GM12878 (cell line): ENCODE results near the gene ATG4B. TPM values are rescaled to one million over a fixed set of nuclear protein-coding genes. Genes with fewer than 3 reads are reported as not detected.

Experiments
- ATAC-seq: fragments of 200-7000 bp; cut with Tn5 transposase; 3 replicates; pipeline ENCODE4 v1.9.1; 2020; ENCODE audit warnings: mild to moderate bottlenecking, moderate library complexity
- BruUV-seq: library from RNA; stranded (reverse); fragments of 400-500 nt; replicated peaks from 2 replicates; lab custom pipeline; 2021; lab: Mats Ljungman, UMichigan
- CTCF ChIA-PET: fragments of 300-600 bp; sonication (Branson Sonifier 250); formaldehyde crosslinking; extraction: SDS; loops from one replicate; lab custom pipeline; 2021; ENCODE audit warnings: inconsistent platforms; lab: Yijun Ruan, JAX
- POLR2A ChIA-PET: fragments of 350-600 bp; formaldehyde crosslinking; extraction: SDS; loops from one replicate; lab custom pipeline; 2021; ENCODE audit warnings: inconsistent platforms; lab: Charles Lee
- RAD21 ChIA-PET: fragments of 300-600 bp; sonication (Branson Sonifier 250); formaldehyde crosslinking; loops from one replicate; lab custom pipeline; 2023; ENCODE audit warnings: antibody characterized with exemption; ENCODE audit not compliant: unreplicated experiment; lab: Charles Lee
- SMC1A ChIA-PET: fragments of 300-600 bp; sonication (Branson Sonifier 250); formaldehyde crosslinking; loops from one replicate; lab custom pipeline; 2023; ENCODE audit not compliant: unreplicated experiment, uncharacterized antibody; lab: Charles Lee
- DNase-seq: peaks from one replicate; pipeline ENCODE4 v3.0.0-alpha.2; 2011; ENCODE audit warnings: low read depth, low spot score
- FAIRE-seq: peaks from 3 replicates; lab custom pipeline; 2011; peaks lifted over from hg19 to GRCh38; lab: Jason Lieb, UNC
- H2AFZ ChIP-seq: 2 replicates; pipeline ENCODE4 v1.6.0; 2011; ENCODE audit warnings: low read depth, low read length, control low read depth; ENCODE audit not compliant: control insufficient read depth
- H3K27ac ChIP-seq: 2 replicates; pipeline ENCODE4 v1.5.1; 2011; ENCODE audit warnings: control low read depth; ENCODE audit not compliant: control insufficient read depth, insufficient read depth
- H3K27me3 ChIP-seq, 2 experiments: replicated peaks in 1 of 2; 2 replicates each; pipeline versions ENCODE4 v1.6.0 to v1.6.1; 2011; ENCODE audit warnings: low read length in 1 of 2; ENCODE audit not compliant: control insufficient read depth in 2 of 2, insufficient read depth in 2 of 2
- H3K36me3 ChIP-seq, 2 experiments: 2 replicates each; pipeline ENCODE4 v1.5.1; 2011; ENCODE audit warnings: low read length in 1 of 2; ENCODE audit not compliant: control insufficient read depth in 2 of 2, insufficient read depth in 2 of 2
- H3K4me1 ChIP-seq: 2 replicates; pipeline ENCODE4 v1.6.1; 2011; ENCODE audit warnings: mild to moderate bottlenecking, low read length, moderate library complexity, mixed read lengths; ENCODE audit not compliant: control insufficient read depth, insufficient read depth
- H3K4me2 ChIP-seq: 2 replicates; pipeline ENCODE4 v1.6.0; 2011; ENCODE audit warnings: control low read depth; ENCODE audit not compliant: control insufficient read depth, insufficient read depth
- H3K4me3 ChIP-seq: fragments of 200-600 bp; sonication (generic); 2 replicates; pipeline ENCODE4 v1.5.1; 2016
- H3K79me2 ChIP-seq: 2 replicates; pipeline ENCODE4 v1.6.0; 2011; ENCODE audit warnings: low read length; ENCODE audit not compliant: control insufficient read depth, insufficient read depth
- H3K9ac ChIP-seq: 2 replicates; pipeline ENCODE4 v1.8.0; 2011; ENCODE audit warnings: low read length, control low read depth, mixed read lengths; ENCODE audit not compliant: control insufficient read depth, insufficient read depth
- H3K9me3 ChIP-seq: replicated peaks from 3 replicates; pipeline ENCODE4 v1.5.1; 2011; ENCODE audit warnings: mild to moderate bottlenecking, low read length; ENCODE audit not compliant: control insufficient read depth, insufficient read depth
- H4K20me1 ChIP-seq: 2 replicates; pipeline ENCODE4 v1.6.0; 2011; ENCODE audit not compliant: control insufficient read depth, insufficient read depth
- ATF2 ChIP-seq: IDR thresholded peaks from 2 replicates; pipeline ENCODE4 v1.6.1; 2012; ENCODE audit warnings: low read length, inconsistent platforms
- BHLHE40 ChIP-seq, 2 experiments: fragments of 450-650 bp in 1 of 2; IDR thresholded peaks; 2 replicates each; pipeline ENCODE4 v1.6.1; 2011 to 2017; ENCODE audit warnings: low read depth in 2 of 2, borderline replicate concordance in 1 of 2, improper control_type of control experiment in 1 of 2, low read length in 1 of 2, mild to moderate bottlenecking in 1 of 2
- BRCA1 ChIP-seq: IDR thresholded peaks from 2 replicates; pipeline ENCODE4 v1.6.1; 2011; ENCODE audit warnings: low read depth, low read length, improper control_type of control experiment
- CHD1 ChIP-seq: IDR thresholded peaks from 2 replicates; pipeline ENCODE4 v1.6.1; 2012; ENCODE audit warnings: low read depth, low read length, improper control_type of control experiment
- JUNB ChIP-seq: IDR thresholded peaks from 2 replicates; pipeline ENCODE4 v1.6.1; 2016; ENCODE audit warnings: antibody characterized with exemption, mild to moderate bottlenecking
- JUND ChIP-seq: IDR thresholded peaks from 2 replicates; pipeline ENCODE4 v1.6.1; 2012; ENCODE audit warnings: low read depth, mild to moderate bottlenecking, low read length, improper control_type of control experiment, moderate library complexity
- KAT2A ChIP-seq: conservative IDR thresholded peaks from 2 replicates; pipeline ENCODE4 v1.6.1; 2011; ENCODE audit warnings: low read depth, low read length; ENCODE audit not compliant: control insufficient read depth
- RAD21 ChIP-seq: IDR thresholded peaks from 2 replicates; pipeline ENCODE4 v1.6.1; 2011; ENCODE audit warnings: mild to moderate bottlenecking, low read depth, low read length, moderate library complexity; ENCODE audit not compliant: insufficient read depth
- RB1 ChIP-seq: fragments of 450-650 bp; formaldehyde crosslinking; IDR thresholded peaks from 2 replicates; pipeline ENCODE4 v1.6.1; 2017; ENCODE audit warnings: mild to moderate bottlenecking, borderline replicate concordance
- SRF ChIP-seq, 2 experiments: IDR thresholded peaks; 2 replicates each; pipeline ENCODE4 v1.6.1; 2011; ENCODE audit warnings: low read depth in 2 of 2, low read length in 2 of 2, mild to moderate bottlenecking in 1 of 2, moderate library complexity in 1 of 2
- TBL1XR1 ChIP-seq: IDR thresholded peaks from 2 replicates; pipeline ENCODE4 v1.6.1; 2012; ENCODE audit warnings: low read depth, low read length, improper control_type of control experiment
- ZNF384 ChIP-seq: IDR thresholded peaks from 2 replicates; pipeline ENCODE4 v1.6.1; 2012; ENCODE audit warnings: low read depth, mild to moderate bottlenecking, low read length, improper control_type of control experiment, borderline replicate concordance
- ZZZ3 ChIP-seq: IDR thresholded peaks from 2 replicates; pipeline ENCODE4 v1.6.1; 2011; ENCODE audit warnings: low read depth; ENCODE audit not compliant: control insufficient read depth, insufficient read length
- WGBS: methylation state at CpG from one replicate; pipeline ENCODE4 v1.1.6; 2016; ENCODE audit warnings: low lambda C conversion rate; ENCODE audit not compliant: insufficient replicate concordance, insufficient coverage; ENCODE audit errors: missing lambda C conversion rate; 5-methylcytosine and 5-hydroxymethylcytosine counted together
- in situ Hi-C: fragments of 300-500 bp; cut with MboI; formaldehyde crosslinking; loops from 9 replicates; pipeline ENCODE4 v1.14.3; 2018; ENCODE audit warnings: mixed read lengths
- intact Hi-C: fragments of 100-400 bp; cut with micrococcal nuclease; formaldehyde crosslinking; loops from one replicate; pipeline ENCODE4 v1.14.2; 2022; ENCODE audit not compliant: unreplicated experiment
- polyA plus RNA-seq, 11 experiments: library from polyadenylated mRNA; depleted of rRNA in 4 of 11; unstranded in 6 of 11; stranded (reverse) in 5 of 11; fragments of >200 nt; fragmentation: Nextera tagmentation in 4 of 11; fragmentation: Illumina TruSeq in 1 of 11; extraction: Ambion mirVana in 4 of 11; extraction: Trizol in 1 of 11; gene quantifications; 1 replicate in 1 of 11; 2 replicates in 10 of 11; pipeline versions ENCODE4 v1.2.1 to v1.2.3, GENCODE V29; 2011 to 2016; ENCODE audit warnings: inconsistent platforms in 2 of 11, missing spikeins in 2 of 11, low read depth in 1 of 11
- total RNA-seq, 4 experiments: library from RNA; depleted of rRNA in 3 of 4; stranded (reverse); fragments of >200 nt in 3 of 4; fragmentation: Illumina TruSeq in 1 of 4; extraction: Trizol in 1 of 4; gene quantifications; 2 replicates each; pipeline versions ENCODE4 v1.2.1 to v1.2.3, GENCODE V29; 2013 to 2021
- TF ChIP-seq, protein P1 (sequence below): fragments of 450-650 bp; IDR thresholded peaks from 2 replicates; pipeline ENCODE4 v1.6.1; 2016; ENCODE audit warnings: mild to moderate bottlenecking
- TF ChIP-seq, protein P2 (sequence below): fragments of 450-650 bp; IDR thresholded peaks from 2 replicates; pipeline ENCODE4 v1.6.1; 2016; ENCODE audit warnings: mild to moderate bottlenecking

ATG4B gene
- total and polyA plus RNA-seq, 10 of the 15 experiments (the other 5 are each of a cell fraction or from before 2014, with no cell fraction given), result 5.8 to 84.1 (median 64.9) TPM

GRCh38 chr2:241719093-241719492 is 81.6 kb downstream of the ATG4B start (continued):
- TF ChIP-seq ZNF384 (no peak), TBL1XR1 (no peak), CHD1 (no peak), SRF (IDR thresholded peaks at IDR 0.05; ENCODE audit: low read depth in 2 of 2, low read length in 2 of 2) (no peak), JUNB (no peak)
- TF ChIP-seq, protein P1, sequence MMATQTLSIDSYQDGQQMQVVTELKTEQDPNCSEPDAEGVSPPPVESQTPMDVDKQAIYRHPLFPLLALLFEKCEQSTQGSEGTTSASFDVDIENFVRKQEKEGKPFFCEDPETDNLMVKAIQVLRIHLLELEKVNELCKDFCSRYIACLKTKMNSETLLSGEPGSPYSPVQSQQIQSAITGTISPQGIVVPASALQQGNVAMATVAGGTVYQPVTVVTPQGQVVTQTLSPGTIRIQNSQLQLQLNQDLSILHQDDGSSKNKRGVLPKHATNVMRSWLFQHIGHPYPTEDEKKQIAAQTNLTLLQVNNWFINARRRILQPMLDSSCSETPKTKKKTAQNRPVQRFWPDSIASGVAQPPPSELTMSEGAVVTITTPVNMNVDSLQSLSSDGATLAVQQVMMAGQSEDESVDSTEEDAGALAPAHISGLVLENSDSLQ, result no peak

DNA sequence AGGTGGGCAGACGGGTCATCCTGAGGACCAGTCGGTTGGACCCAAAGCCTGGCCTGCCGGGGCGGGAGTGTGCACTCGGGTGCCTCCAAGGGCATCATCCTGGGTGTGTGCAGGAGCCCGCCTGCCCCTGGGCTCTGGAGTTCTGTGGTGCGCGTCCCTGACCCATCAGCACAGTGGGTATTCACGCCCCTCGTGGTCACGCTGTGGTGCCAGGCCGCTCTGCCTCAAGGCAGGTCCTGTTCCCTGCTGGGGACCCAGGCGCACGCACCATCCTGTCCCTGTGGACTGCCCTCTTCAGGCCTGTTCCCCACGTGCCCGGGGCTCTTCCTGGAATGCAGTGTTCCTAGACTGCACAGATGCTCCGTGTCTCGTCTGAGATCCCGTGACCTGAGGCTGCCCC is 82.6 kb downstream of the ATG4B start:
- 93% methylated on average over 19 of the region's 19 CpGs for WGBS
- in situ Hi-C loops (no loop called here), intact Hi-C loops (no loop called here)
- no peaks in the 10 kb centered on the region for H3K4me1 ChIP-seq
- H2AFZ ChIP-seq, result no peak overlapping the region
- no peak overlapping the region for H3K9ac ChIP-seq
- BruUV-seq, result no TSS peak
- no peak for TF ChIP-seq KAT2A
- no peak for TF ChIP-seq BRCA1
- TF ChIP-seq ATF2, result no peak
- no peak for TF ChIP-seq BHLHE40 (IDR thresholded peaks at IDR 0.05; ENCODE audit: borderline replicate concordance in 1 of 2, low read depth in 2 of 2, low read length in 1 of 2)
- TF ChIP-seq JUND, result no peak
- TF ChIP-seq, protein P1, result no peak
- TF ChIP-seq RAD21, result no peak
- no peak for TF ChIP-seq ZZZ3
- TF ChIP-seq RB1, result no peak
- TF ChIP-seq, protein P2, sequence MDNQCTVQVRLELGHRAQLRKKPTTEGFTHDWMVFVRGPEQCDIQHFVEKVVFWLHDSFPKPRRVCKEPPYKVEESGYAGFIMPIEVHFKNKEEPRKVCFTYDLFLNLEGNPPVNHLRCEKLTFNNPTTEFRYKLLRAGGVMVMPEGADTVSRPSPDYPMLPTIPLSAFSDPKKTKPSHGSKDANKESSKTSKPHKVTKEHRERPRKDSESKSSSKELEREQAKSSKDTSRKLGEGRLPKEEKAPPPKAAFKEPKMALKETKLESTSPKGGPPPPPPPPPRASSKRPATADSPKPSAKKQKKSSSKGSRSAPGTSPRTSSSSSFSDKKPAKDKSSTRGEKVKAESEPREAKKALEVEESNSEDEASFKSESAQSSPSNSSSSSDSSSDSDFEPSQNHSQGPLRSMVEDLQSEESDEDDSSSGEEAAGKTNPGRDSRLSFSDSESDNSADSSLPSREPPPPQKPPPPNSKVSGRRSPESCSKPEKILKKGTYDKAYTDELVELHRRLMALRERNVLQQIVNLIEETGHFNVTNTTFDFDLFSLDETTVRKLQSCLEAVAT, result no peak
- H3K36me3 ChIP-seq, result peaks cover 14 to 25% of the 10 kb centered on the region in 2 experiments; a peak in 3 of 4 replicates
- no peaks in the 10 kb centered on the region for H3K79me2 ChIP-seq
- RAD21 ChIA-PET, result no interaction called here
- H3K27me3 ChIP-seq, result no peaks in the 10 kb centered on the region
- SMC1A ChIA-PET, result no interaction called here
- ATAC-seq, result no peak
- POLR2A ChIA-PET, result no interaction called here
- FAIRE-seq, result no peak
- H3K27ac ChIP-seq, result no peak overlapping the region
- CTCF ChIA-PET, result no interaction called here
- H4K20me1 ChIP-seq, result no peaks in the 10 kb centered on the region
- DNase-seq, result no peak
- no peak overlapping the region for H3K4me2 ChIP-seq
- no peak overlapping the region for H3K4me3 ChIP-seq
- H3K9me3 ChIP-seq, result peaks cover 19% of the 10 kb centered on the region; the same call in 2 of the 3 replicates
